Measurements from ENCODE around the gene FOXO3.

DNA sequence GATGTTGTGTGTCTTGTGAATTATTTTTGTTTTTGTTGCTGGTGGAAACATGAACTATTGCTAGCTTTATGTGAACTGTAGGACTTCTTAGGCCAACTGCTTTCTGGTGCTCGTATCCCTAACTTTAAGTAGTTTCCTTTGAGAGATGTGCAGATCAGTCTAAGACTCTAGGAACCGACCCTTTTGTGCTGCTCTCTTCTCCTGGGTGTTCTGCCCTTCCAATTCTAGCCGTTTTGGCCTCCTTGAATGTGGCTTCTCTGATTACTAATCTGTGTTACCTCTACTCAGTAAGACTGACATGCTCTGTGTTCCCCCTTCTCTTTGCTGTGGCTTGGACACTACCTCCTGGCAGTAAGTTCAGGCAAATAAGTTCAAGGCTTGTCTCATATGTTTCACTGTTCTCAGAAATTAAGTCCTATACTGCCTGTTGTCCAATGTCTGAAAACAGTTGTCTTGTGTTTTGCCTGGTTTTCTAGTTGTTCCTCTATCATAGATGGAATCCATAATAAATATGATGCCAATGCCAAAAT is 58.0 kb downstream of the FOXO3 start:
- TF ChIP-seq CTCF (IDR thresholded peaks at IDR 0.05), result no peak
- no peak for TF ChIP-seq POLR2A (IDR thresholded peaks at IDR 0.05)

All from testis (tissue), 2 donors.